Measurements from ENCODE around the gene PLCB3. TPM values are rescaled to one million over a fixed set of nuclear protein-coding genes. Genes with fewer than 3 reads are reported as not detected.

PLCB3 gene
- total and polyA plus RNA-seq, 2 experiments from 2014 or later: 19.0 to 23.5 TPM

DNA sequence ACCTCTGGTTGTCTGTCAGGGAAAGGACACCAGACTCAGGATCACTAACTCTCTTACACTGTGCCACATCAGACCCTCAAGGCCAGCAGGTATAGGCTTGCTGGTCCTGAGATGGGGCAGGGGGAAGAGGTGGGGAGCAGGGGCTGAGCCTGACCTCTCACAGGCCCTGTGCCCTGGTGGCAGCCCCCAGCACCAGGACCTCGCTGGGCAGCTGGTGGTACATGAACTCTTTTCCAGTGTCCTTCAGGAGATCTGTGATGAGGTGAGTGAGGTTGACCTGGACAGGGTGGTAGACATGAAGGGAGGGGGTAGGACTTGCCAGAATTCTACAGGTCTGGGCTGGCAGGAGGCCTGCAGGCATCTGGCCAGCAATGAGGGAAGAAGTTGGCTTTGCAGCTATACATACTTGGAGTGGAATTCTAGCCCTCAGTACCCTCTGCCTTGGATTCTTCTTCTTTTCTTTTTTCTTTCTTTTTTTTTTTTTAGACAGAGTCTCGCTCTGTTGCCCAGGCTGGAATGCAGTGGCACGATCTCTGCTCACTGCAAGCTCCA, 23.8 kb upstream of the PLCB3 start:
- Histone ChIP-seq H3K27me3 (no peaks in the 10 kb centered on the region), H3K79me2 (peaks cover 34% of the 10 kb centered on the region), H3K36me3 (replicated peaks; ENCODE audit: insufficient read depth, low read depth) (no peaks in the 10 kb centered on the region), H3K4me3 (no peak overlapping the region), H3K9me2 (replicated peaks; ENCODE audit: insufficient read depth) (no peaks in the 10 kb centered on the region), H3K4me2 (peak overlapping the region; percentile 94), H4K20me1 (ENCODE audit: insufficient read depth, poor library complexity, severe bottlenecking) (no peaks in the 10 kb centered on the region), H3K27ac (no peak overlapping the region), H2AFZ (no peak overlapping the region), H3K4me1 (ENCODE audit: insufficient read depth) (peaks cover 22% of the 10 kb centered on the region), H3K9me3 (ENCODE audit: low read depth) (no peaks in the 10 kb centered on the region)
- DNase-seq (ENCODE audit: low spot score): no peak
- no peak for TF ChIP-seq EZH2 (IDR thresholded peaks at IDR 0.05; ENCODE audit: borderline replicate concordance)
- TF ChIP-seq EZH2phosphoT487 (IDR thresholded peaks at IDR 0.05; ENCODE audit: low read depth, severe bottlenecking, unreplicated experiment): no peak
- no peak for TF ChIP-seq CTCF (IDR thresholded peaks at IDR 0.05; ENCODE audit: poor library complexity)
- 71% methylated on average over 2 of the region's 3 CpGs for whole genome bisulfite sequencing (ENCODE audit: low lambda C conversion rate, missing lambda C conversion rate)

DNA sequence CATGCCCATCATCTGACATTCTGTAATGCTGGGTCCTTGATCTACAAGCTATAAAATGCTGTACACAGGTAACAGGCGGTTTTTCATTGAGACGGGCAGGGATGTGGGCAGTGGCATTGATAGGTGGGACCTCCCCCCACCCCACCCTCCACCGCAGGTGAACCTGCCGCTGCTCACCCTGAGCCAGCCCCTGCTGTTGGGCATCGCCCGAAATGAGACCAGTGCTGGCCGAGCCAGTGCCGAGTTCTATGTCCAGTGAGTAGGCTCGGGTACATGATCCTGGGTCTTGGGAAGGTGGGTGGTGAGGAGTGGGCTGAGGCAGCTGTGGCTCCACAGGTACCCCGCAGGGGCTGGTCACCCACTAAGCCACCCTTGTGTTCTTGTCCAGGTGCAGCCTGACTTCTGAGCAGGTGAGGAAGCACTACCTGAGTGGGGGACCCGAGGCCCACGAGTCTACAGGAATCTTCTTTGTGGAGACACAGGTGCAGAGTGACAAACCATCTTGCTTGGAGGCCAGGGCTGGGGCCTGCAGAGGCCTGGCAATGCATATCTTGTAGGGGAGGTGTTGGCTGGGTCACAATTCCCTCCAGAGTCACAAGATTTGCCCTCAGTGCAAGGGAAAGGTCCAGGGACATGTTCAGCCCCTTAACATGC, 22.1 kb upstream of the PLCB3 start:
- Histone ChIP-seq H3K36me3 (replicated peaks; ENCODE audit: insufficient read depth, low read depth) (no peaks in the 10 kb centered on the region), H3K79me2 (peaks cover 39% of the 10 kb centered on the region), H3K9me3 (ENCODE audit: low read depth) (no peaks in the 10 kb centered on the region), H2AFZ (no peak overlapping the region), H4K20me1 (ENCODE audit: insufficient read depth, poor library complexity, severe bottlenecking) (no peaks in the 10 kb centered on the region), H3K4me2 (peak overlapping the region; percentile 97), H3K4me1 (ENCODE audit: insufficient read depth) (peaks cover 22% of the 10 kb centered on the region), H3K4me3 (no peak overlapping the region), H3K27me3 (no peaks in the 10 kb centered on the region), H3K9me2 (replicated peaks; ENCODE audit: insufficient read depth) (no peaks in the 10 kb centered on the region), H3K27ac (peak overlapping the region; percentile 45)
- WGBS (ENCODE audit: low lambda C conversion rate, missing lambda C conversion rate): 92% methylated on average over 11 of the region's 12 CpGs
- DNase-seq (ENCODE audit: low spot score): no peak
- no peak for TF ChIP-seq EZH2 (IDR thresholded peaks at IDR 0.05; ENCODE audit: borderline replicate concordance)
- TF ChIP-seq CTCF (IDR thresholded peaks at IDR 0.05; ENCODE audit: poor library complexity): no peak
- no peak for TF ChIP-seq EZH2phosphoT487 (IDR thresholded peaks at IDR 0.05; ENCODE audit: low read depth, severe bottlenecking, unreplicated experiment)

- H2AFZ ChIP-seq: peak overlapping the region; percentile 14
- no peaks in the 10 kb centered on the region for H3K9me3 ChIP-seq (ENCODE audit: low read depth)
- H3K4me2 ChIP-seq: peak overlapping the region; percentile 97
- no peaks in the 10 kb centered on the region for H3K9me2 ChIP-seq (replicated peaks; ENCODE audit: insufficient read depth)
- no peak for DNase-seq (ENCODE audit: low spot score)
- TF ChIP-seq EZH2phosphoT487 (IDR thresholded peaks at IDR 0.05; ENCODE audit: low read depth, severe bottlenecking, unreplicated experiment) (no peak), CTCF (IDR thresholded peaks at IDR 0.05; ENCODE audit: poor library complexity) (no peak), EZH2 (IDR thresholded peaks at IDR 0.05; ENCODE audit: borderline replicate concordance) (no peak)
- peak overlapping the region; percentile 9 for H3K4me3 ChIP-seq
- no peaks in the 10 kb centered on the region for H3K27me3 ChIP-seq
- 60% methylated on average over 13 of the region's 13 CpGs for WGBS (ENCODE audit: low lambda C conversion rate, missing lambda C conversion rate)
- H3K27ac ChIP-seq: peak overlapping the region; percentile 45
- H3K36me3 ChIP-seq (replicated peaks; ENCODE audit: insufficient read depth, low read depth): no peaks in the 10 kb centered on the region
- H4K20me1 ChIP-seq (ENCODE audit: insufficient read depth, poor library complexity, severe bottlenecking): no peaks in the 10 kb centered on the region
- H3K79me2 ChIP-seq: peaks cover 39% of the 10 kb centered on the region
- peaks cover 22% of the 10 kb centered on the region for H3K4me1 ChIP-seq (ENCODE audit: insufficient read depth)
Observed at GRCh38 chr11:64229744-64230170, 21.6 kb upstream of the PLCB3 start.

Measured in hepatocyte (in vitro differentiated cells).